Measurements from ENCODE around the gene CDC42EP2. TPM values are rescaled to one million over a fixed set of nuclear protein-coding genes. Genes with fewer than 3 reads are reported as not detected.
A peak's percentile ranks its signal among the peaks of the same experiment; 100 is the strongest.

The CDC42EP2 gene
- total and polyA plus RNA-seq, 2 of the 13 experiments (the other 11 are each of a cell fraction or from before 2014, with no cell fraction given), result 2.3 to 7.1 TPM

DNA sequence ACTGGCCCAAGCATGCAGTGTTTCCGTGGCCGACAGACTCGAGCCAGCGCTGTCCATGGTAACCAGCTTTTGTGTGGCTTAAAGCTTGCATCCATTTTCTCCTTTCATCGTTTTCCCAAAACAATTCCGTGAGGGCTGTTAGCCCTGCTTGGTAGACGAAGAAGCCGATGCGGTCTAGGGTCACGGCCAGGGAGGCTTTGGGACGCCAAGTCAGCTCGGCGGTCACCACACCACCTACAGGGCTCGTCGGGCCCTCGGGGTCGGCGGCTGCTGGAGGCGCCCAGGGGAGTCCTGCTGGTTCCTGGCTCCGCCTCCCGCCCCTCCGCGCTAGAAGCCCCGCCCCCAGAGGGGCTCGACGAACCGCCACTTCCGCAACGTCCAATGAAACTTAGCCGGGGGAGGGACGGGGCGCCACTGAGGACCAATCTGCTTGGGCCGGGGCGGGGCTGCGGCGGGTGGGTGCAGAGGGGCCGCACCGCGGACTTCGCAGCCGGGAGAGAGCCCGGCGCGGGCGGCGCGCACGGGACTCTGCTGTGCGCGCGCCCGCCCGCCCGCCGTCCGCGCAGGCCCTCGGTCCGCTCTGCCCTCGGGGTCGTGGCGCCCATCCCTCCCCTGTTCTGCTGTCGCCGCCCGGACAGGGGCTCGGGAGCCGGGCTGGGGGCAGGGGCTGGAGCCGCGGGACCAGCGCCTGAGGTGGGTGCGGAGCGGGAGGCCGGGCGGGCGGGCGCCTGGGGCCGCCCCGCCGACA is 39.8 kb downstream of the CDC42EP2 start, which contains the start of gene TIGD3 (continued):
- TF ChIP-seq, protein P1, sequence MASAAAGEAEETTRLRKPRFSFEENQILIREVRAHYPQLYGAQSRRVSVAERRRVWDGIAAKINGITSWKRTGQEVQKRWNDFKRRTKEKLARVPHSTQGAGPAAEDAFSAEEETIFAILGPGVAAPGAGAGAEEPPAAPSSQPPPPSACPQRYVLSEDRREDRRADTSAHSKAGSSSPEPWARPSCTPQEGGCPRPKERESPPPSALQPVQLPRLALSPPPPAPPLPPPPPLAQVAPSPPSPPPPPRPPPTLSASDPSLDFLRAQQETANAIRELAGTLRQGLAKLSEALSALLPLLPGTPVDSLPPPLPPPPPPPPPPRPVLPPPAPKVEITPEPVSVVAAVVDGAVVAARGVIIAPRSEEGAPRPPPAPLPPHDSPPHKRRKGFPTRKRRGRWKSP (CRISPR knock-in tag; IDR thresholded peaks at IDR 0.05), result peak; percentile 47; the same call in 1 of the 2 replicates
- TF ChIP-seq RCOR2 (CRISPR knock-in tag; IDR thresholded peaks at IDR 0.05) (no peak), KDM5A (IDR thresholded peaks at IDR 0.05; ENCODE audit: borderline replicate concordance, low read length) (peak; percentile 37; the same call in 1 of the 2 replicates), DNMT3B (CRISPR knock-in tag; conservative IDR thresholded peaks at IDR 0.05) (no peak), ZNF703 (CRISPR knock-in tag; IDR thresholded peaks at IDR 0.05; ENCODE audit: borderline replicate concordance) (no peak), FOXP4 (CRISPR knock-in tag; IDR thresholded peaks at IDR 0.05) (no peak), POLR2AphosphoS5 (IDR thresholded peaks at IDR 0.05; ENCODE audit: low read depth, low read length) (peak; percentile 47; the same call in 1 of the 2 replicates), HNRNPK (IDR thresholded peaks at IDR 0.05; ENCODE audit: low read depth, low read length, poor library complexity, severe bottlenecking) (no peak), TAF1 (CRISPR knock-in tag; IDR thresholded peaks at IDR 0.05) (0 out of 2 replicates have a peak, but pooled peaks have one; percentile 28), MBD4 (IDR thresholded peaks at IDR 0.05; ENCODE audit: borderline replicate concordance, low read length) (no peak), ZBTB14 (CRISPR knock-in tag; IDR thresholded peaks at IDR 0.05) (peak; percentile 83)
- TF ChIP-seq, protein P2, sequence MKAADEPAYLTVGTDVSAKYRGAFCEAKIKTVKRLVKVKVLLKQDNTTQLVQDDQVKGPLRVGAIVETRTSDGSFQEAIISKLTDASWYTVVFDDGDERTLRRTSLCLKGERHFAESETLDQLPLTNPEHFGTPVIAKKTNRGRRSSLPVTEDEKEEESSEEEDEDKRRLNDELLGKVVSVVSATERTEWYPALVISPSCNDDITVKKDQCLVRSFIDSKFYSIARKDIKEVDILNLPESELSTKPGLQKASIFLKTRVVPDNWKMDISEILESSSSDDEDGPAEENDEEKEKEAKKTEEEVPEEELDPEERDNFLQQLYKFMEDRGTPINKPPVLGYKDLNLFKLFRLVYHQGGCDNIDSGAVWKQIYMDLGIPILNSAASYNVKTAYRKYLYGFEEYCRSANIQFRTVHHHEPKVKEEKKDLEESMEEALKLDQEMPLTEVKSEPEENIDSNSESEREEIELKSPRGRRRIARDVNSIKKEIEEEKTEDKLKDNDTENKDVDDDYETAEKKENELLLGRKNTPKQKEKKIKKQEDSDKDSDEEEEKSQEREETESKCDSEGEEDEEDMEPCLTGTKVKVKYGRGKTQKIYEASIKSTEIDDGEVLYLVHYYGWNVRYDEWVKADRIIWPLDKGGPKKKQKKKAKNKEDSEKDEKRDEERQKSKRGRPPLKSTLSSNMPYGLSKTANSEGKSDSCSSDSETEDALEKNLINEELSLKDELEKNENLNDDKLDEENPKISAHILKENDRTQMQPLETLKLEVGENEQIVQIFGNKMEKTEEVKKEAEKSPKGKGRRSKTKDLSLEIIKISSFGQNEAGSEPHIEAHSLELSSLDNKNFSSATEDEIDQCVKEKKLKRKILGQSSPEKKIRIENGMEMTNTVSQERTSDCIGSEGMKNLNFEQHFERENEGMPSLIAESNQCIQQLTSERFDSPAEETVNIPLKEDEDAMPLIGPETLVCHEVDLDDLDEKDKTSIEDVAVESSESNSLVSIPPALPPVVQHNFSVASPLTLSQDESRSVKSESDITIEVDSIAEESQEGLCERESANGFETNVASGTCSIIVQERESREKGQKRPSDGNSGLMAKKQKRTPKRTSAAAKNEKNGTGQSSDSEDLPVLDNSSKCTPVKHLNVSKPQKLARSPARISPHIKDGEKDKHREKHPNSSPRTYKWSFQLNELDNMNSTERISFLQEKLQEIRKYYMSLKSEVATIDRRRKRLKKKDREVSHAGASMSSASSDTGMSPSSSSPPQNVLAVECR (CRISPR knock-in tag; IDR thresholded peaks at IDR 0.05; ENCODE audit: borderline replicate concordance), result peak; percentile 51; the same call in 1 of the 2 replicates
- TF ChIP-seq, protein P3, sequence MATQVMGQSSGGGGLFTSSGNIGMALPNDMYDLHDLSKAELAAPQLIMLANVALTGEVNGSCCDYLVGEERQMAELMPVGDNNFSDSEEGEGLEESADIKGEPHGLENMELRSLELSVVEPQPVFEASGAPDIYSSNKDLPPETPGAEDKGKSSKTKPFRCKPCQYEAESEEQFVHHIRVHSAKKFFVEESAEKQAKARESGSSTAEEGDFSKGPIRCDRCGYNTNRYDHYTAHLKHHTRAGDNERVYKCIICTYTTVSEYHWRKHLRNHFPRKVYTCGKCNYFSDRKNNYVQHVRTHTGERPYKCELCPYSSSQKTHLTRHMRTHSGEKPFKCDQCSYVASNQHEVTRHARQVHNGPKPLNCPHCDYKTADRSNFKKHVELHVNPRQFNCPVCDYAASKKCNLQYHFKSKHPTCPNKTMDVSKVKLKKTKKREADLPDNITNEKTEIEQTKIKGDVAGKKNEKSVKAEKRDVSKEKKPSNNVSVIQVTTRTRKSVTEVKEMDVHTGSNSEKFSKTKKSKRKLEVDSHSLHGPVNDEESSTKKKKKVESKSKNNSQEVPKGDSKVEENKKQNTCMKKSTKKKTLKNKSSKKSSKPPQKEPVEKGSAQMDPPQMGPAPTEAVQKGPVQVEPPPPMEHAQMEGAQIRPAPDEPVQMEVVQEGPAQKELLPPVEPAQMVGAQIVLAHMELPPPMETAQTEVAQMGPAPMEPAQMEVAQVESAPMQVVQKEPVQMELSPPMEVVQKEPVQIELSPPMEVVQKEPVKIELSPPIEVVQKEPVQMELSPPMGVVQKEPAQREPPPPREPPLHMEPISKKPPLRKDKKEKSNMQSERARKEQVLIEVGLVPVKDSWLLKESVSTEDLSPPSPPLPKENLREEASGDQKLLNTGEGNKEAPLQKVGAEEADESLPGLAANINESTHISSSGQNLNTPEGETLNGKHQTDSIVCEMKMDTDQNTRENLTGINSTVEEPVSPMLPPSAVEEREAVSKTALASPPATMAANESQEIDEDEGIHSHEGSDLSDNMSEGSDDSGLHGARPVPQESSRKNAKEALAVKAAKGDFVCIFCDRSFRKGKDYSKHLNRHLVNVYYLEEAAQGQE (IDR thresholded peaks at IDR 0.05; ENCODE audit: borderline replicate concordance in 1 of 2, low read depth in 1 of 2, low read length in 2 of 2), result peak; percentile 48 to 91
- TF ChIP-seq, protein P4, sequence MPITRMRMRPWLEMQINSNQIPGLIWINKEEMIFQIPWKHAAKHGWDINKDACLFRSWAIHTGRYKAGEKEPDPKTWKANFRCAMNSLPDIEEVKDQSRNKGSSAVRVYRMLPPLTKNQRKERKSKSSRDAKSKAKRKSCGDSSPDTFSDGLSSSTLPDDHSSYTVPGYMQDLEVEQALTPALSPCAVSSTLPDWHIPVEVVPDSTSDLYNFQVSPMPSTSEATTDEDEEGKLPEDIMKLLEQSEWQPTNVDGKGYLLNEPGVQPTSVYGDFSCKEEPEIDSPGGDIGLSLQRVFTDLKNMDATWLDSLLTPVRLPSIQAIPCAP (CRISPR knock-in tag; IDR thresholded peaks at IDR 0.05; ENCODE audit: low read depth), result no peak
